ENCODE results near the gene MGRN1.
"Not testable (repeated sequence)": the region's sequence is repeated elsewhere in the genome, so short reads cannot be mapped to it uniquely, and the experiment has no call there.

The MGRN1 gene

DNA sequence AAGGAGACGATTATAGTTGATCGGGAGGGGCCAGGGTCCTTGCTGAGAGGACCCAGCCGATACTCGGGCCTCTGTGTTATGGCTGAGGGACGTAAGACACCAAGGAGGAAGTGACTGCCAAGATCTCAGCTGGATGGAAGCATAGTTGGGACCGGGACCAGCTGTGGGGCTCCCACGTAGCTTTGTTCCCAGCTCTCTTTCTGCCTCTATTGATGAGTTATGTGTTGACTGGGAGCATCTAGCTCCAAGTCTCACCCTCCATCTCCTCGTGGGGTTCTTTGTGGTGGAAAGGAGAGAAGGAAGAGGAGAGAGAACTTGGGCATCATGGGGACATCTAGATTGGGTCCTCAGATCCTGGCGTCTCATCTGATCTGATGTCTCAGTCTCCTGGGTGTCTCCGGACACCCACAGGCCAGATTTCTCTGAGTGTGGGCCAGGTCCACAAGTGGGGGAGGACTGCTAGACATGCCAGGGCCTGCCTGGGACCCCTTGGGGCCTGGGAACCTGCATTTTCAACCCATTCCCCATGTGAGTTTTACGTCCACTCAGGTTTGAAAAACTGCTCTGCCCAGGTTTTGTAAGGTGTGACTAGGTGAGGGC lies 1.0 kb downstream of the MGRN1 start:
- DNase-seq: no peak

DNA sequence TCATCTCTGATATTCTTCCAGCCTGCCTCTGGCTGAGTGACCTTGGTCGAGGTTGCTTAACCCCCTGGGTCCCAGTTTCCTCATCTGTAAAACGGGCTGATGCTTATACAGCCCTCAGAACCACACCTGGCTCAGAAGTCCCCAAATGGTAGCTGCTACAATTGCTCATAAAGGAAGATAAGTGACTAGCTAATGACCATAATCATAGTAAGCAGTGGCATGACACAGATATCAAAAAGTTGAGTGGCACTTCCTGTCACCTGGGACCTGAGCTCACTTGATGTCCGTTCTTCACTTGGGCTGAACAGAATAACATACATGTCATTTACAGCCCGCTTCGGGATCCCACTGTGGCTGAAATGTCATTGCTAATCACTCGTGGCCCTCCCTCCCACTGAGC lies 1.8 kb downstream of the MGRN1 start:
- DNase-seq: no peak

DNA sequence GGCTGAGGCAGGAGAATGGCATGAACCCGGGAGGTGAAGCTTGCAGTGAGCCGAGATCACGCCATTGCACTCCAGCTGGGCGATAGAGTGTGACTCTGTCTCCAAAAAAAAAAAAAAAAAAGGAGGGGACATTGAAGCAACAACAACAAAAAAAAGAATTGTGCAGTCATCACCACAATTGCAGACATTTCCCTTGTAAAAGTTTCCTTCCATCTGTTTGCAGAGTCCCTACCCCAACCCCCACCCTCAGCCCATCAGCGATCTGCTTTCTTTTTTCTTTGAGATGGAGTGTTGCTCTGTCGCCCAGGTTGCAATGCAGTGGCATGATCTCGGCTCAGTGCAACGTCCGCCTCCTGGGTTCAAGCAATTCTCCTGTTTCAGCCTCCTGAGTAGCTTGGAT lies 3.7 kb downstream of the MGRN1 start:
- no peak for DNase-seq

DNA sequence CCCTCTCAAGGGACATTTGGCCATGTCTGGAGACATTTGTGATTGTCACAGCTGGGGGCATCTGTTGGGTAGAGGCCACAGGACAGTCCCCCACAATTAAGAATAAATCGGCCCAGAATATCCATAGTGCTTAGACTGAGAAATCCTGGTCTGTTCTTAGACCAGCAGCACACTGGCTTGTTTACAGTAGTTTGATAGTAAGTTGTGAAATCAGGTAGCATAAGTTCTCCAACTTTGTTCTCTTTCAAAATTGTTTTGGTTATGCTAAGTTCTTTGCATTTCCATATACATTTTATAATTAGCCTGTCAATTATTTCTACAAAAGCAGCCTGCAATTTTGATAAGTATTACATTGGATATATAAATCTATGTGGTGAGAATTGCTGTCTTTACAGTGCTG lies 6.8 kb downstream of the MGRN1 start:
- no peak for DNase-seq

DNA sequence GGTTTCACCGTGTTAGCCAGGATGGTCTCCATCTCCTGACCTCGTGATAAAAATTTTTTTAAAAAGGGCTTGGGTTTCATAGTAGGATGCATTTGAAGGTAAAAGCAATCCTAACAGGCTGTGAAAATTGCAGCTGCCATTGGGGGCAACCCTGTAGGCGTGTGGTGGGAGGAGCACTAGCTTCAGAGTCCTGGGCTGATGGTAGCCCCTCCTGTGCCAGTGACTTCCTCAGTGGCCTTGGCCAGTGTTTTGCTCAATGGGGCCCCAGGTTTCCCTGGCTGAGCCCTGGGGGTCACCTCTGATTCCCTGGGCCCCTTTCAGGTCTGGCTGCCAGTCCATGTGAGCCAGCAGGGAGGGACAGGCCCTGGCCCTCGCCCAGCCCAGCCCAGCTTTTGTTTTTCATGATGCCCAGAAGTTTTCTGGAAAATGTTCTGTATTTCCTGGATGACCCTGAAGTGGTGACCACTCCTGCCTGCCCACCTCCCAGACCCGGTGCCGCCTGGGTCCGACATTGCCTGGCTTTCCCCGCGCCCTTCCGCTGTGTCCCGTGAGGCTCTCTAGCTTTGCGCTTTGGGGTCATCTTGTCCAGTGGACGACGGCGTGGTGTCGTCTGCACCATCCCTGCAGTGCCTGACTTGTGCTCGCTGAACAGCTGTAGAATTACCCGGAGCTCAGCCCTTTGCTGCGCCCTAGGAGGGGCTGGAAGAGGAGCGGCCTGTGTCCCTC lies 9.4 kb downstream of the MGRN1 start:
- no peak for DNase-seq

DNA sequence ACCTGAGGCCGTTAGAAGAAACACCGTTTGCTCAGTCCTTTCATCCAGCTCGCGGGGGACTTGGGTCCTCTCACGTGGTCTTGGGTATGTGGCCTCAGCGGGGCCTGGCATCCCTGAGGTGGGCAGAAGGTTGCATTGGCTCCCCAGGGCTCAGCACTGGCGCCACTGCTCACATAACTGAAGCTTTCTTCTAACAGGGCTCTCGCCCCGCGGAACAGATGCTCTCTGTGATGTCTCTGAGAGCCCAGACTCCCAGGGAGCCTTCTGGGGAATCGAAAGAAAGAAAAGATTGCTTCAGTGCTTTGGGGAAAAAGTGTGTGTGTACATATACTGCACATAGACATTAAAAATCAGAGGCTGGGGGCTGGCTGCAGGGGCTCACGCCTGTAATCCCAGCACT lies 10.1 kb downstream of the MGRN1 start:
- no peak for DNase-seq

DNA sequence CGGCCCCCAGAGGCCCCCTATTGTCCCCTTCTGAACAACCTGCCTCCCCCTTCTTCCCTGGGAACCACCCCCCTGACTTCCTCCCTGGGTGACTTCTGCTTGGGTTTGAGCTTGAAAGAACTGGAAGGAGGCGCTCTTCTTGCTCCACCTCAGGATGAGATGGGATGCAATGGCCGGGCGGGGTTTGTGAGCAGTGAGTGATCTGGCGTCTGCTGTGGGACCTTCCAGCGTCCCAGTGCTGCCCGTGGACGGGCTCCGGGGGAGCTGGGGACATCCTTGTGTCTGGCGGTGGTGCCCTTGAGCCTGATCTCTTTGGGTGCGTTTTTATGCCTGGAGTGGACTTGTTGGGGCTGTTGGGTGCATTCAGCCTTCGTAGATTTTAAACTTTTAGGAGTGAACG lies 11.6 kb downstream of the MGRN1 start:
- DNase-seq: no peak

DNA sequence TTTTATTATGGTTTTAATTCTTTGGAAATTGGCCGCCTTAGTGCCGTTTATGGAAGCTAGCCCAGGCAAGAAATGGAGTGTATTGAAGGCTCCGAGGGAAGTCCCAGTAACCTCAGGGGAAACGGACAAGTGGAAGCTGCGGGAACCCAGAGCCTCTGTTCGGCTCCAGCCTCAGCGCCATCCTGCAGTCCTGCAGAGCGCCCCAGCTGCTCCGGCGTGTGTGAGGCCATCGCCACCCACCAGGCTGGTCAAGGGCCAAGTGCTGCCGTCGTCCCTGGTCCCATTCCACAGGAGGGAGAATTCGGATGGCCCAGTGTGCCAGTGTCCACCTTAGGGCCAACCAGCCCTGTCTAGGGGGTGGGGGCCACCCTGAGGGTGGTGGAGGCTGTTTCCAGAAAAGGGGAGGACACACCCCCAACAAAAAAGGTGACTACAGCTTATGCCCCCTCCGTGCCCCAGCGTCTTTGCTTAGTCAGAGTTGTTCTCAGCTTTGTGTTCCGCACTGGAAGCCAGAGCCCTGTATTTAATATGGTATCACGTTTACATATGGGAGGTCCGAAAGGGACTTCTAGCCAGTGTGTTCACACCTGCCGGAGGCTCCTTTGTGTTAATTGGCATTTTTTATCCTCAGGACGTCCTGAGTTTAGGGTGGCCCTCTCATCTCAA lies 13.0 kb downstream of the MGRN1 start:
- DNase-seq: no peak

DNA sequence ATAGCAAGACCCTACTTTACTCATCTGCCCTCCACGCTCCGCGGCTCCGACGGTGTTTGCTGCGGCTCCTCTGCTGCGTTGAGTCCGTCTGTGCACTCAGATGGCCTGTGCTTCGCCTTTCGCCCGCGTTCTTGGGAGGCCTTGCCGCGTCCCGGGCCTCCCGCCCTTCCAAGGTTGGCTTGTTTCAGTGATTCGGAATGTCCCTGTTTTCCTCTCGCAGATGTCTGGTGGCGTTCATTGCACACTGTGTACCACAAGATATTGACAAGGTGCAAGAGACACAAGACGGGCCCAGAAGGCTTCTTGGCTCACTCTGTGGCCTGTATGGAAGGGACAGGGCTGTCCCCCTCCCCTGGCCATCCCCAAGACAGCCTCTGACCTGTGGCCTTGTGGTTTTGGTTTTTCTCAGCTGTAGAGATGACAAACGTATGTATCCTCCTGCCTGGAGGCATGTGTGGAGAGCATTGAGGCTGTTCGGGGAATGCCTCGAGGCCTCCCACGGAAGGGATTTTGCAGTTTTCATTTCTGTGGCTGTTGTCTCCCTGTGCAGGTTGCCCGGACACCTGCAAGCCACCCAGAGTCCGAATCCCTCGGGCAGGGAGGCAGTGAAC lies 15.4 kb downstream of the MGRN1 start:
- DNase-seq: no peak

DNA sequence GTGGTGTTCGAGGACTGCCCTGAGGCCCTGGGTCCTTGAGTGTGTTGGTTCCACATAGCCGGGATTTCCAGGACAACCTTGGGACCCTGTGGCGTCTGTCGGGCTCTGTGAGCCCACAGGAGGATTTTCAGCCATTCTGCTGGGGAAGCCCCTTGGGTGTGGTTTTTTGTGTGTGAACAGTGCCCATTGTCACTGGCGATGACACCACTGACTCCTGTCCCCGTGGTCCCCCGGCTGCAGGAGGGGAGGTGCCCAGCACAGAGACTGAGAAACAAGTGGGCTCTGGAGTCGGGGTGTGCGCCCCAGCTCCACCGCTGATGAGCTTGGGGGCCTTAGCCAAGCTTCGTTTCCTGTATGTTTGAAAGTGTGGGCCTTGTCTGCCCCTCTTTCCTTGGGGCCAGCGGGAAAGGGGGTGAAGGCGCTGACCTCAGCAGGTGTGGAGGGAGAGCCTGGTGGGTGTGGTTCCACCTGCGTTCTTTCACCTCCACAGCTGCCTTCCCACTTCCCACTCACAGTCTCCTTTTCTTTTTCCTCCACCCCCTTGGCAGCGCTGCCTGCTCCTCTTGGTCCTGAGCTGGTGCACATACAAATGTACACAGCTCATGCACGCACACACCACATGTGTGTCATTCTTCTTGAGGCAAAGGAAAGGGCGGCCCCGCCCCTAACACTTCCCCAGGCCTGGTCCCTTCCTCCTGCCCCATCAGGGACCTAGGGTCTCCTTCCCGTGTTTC lies 16.1 kb downstream of the MGRN1 start:
- no peak for DNase-seq

DNA sequence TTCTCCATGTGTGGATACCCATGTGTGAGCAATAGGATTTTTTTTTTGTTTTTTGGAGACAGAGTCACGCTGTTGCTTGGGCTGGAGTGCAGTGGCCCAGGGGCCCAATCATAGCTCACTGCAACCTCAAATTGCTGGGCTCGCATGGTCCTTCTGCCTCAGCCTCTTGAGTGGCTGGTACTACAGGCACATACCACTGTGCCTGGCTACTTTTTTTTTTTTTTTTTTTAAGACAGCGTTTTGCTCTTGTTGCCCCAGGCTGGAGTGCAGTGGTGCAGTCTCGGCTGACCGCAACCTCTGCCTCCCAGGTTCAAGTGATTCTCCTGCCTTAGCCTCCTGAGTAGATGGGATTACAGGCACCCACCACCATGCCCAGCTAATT lies 16.7 kb downstream of the MGRN1 start:
- no peak for DNase-seq

DNA sequence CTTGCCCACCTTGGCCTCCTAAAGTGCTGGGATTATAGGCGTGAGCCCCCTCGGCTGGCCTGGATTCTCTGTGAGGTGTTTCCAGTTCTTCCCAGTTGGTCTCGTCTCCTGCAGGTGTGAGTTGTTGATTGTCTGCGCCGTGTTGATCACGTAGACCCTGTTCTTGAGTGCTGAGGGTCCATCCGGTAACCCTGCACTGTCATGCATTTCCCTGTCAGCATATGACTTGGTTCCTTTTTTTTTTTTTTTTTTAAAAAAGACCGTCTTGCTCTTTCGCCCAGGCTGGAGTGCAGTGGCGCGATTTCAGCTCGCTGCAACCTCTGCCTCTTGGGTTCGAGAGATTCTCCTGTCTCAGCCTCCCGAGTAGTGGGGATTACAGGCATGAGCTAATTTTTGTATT lies 17.3 kb downstream of the MGRN1 start:
- no peak for DNase-seq

DNA sequence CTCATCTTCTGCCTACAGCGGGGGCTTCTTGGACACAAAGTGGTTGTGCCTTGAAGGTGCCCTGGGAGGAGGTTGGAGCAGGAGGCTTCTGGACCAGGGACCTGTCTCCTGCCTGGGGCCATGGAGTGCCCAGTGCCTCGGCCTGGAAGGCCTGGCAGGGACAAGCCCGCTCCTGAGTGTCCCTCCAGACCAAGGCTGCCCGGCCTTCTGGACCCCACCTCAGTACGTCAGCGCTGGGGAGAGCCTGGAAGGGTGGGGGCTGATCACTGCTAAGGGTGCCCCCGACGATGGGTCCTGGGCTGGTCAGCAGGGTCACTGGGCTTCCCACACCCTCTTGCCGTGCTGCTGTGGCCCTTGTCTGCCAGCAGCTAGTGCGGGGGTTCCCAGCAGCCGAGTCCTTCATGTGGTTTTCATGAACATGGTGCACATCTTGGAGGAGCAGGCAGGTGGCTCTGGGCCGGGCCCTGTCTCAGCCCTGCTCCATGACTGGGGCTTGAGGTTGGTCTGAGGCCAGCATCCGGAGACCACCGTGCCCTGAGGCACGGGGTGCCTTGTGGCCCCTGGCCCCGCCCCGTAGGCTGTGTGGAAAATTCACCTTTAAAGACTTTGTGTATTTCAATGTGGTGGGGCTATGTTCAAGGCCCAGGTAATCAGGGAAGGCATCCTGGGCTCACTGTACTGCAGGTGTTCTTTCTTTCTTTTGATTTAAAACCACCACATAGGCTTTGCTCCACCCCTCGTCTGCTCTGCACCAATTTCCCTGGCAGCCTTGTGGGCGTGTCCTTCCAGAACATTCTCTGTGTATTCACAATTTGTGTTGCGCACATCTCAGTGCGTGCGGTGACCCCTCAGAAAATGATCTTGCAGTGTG lies 22.4 kb downstream of the MGRN1 start:
- DNase-seq: no peak

DNA sequence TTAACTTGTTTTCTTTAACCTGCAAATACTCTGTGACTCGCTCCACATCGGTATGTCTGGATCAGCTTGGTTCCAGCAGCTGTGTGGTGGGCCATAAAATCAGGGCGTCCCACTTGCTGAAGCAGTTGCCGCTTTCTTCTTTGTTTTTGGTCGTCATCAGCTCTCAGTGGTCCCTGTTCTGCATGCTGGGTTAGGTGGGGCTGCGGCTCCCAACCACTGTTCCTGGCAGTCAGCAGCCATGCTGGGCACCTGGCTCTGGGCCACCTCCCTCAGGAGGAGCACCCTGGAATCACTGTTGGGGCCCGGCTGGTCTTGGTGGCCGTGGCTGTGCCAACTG lies 23.0 kb downstream of the MGRN1 start:
- DNase-seq: no peak

DNA sequence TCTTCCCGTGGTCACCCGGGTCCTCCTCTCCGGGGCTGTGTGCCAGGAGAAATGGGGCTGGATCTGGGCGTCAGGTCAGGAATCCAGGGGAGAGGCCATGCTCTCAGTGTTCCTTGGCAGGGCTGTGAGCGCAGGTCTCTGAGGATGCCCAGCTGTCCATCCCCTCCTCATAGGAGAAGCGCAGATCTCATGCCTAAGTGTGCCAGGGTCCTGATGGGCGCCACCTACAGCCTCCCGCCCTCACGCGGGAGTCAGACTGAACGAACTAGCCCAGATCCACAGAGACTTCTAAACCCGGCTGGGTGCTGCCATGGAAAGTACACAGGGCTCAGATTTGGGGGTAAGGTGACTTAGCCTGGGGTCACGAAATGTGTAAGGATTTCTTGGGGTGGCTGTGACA lies 24.3 kb downstream of the MGRN1 start:
- DNase-seq: no peak

DNA sequence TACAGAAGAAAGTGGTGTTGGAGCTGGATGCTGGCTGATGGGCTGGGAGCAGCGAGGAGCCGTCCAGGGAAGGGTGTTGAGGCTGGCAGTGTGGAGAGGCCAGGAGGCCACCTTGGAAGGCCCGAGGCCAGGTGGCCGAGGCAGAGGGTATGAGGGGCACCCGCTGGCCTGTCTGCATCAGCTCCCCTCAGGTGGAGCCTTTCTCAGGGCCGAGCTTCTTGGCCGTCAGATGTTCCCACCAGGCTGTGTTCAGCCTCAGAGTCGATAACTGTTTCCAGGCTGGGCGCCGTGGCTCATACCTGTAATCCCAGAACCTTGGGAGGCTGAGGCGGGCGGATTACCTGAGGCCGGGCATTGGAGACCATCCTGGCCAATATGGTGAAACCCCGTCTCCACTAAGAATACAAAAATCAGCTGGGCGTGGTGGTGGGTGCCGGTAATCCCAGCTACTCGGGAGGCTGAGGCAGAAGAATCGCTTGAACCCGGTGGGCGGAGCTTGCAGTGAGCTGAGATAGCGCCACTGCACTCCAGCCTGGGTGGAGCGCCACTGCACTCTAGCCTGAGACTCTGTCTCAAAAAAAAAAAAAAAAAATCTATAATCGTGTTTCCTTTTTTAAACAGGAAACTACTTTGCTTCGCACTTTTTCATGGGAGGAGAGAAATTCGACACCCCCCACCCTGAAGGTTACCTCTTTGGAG lies 25.3 kb downstream of the MGRN1 start:
- no peak for DNase-seq

DNA sequence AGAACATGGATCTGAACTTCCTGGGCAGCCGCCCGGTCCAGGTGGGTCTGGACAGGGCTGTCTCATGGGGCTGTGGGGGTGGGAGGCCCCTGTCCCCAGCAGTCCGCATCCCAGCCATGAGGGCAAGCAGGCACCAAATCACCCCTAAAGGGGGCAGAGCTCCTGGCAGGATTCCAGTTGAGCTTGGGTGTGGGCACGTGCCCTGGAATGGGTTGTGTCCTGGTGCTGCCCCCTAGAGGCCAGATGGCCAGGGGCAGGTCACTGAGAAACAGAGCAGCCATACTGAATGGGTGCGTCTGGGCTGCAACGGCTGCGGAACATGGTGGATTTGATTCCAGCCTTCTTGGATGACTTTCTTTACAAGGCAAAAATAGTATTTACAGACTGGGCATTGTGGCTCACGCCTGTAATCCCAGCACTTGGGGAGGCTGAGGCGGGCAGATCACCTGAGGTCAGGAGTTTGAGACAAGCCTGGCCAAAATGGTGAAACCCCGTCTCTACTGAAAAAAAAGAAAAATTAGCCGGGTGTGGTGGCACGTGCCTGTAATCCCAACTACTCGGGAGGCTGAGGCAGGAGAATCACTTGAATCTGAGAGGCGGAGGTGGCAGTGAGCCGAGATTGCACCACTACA lies 25.9 kb downstream of the MGRN1 start:
- DNase-seq: not testable (repeated sequence)

DNA sequence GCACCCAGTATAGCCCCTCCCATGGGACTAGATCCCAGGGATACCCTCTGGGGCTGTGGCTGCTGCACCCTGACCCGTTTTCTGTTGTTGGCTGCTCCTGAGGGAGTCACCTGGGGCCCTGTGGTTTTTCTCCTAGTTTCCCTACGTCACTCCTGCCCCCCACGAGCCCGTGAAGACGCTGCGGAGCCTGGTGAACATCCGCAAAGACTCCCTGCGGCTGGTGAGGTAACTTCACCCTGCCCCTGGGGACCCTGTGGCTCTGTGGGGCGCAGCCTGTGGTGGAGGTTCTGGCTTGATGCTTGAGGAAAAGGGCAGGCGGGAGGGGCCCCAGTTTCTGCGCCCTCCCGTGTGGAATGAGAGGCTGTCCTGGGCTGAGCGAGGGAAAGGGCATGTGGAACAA lies 27.2 kb downstream of the MGRN1 start:
- no peak for DNase-seq

DNA sequence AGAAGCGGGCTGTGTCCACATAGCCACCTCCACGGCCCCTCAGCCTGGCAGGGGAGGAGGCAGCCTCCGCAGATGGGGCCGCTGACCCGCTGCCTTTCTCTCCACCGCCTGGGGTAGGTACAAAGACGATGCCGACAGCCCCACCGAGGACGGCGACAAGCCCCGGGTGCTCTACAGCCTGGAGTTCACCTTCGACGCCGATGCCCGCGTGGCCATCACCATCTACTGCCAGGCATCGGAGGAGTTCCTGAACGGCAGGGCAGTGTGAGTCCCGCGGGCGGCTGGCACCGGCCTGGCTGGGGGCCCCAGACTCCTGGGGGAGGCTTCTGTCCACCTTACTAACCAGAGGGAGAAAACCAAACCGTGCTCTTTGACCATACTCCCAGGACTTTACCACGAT lies 27.9 kb downstream of the MGRN1 start:
- DNase-seq: no peak

DNA sequence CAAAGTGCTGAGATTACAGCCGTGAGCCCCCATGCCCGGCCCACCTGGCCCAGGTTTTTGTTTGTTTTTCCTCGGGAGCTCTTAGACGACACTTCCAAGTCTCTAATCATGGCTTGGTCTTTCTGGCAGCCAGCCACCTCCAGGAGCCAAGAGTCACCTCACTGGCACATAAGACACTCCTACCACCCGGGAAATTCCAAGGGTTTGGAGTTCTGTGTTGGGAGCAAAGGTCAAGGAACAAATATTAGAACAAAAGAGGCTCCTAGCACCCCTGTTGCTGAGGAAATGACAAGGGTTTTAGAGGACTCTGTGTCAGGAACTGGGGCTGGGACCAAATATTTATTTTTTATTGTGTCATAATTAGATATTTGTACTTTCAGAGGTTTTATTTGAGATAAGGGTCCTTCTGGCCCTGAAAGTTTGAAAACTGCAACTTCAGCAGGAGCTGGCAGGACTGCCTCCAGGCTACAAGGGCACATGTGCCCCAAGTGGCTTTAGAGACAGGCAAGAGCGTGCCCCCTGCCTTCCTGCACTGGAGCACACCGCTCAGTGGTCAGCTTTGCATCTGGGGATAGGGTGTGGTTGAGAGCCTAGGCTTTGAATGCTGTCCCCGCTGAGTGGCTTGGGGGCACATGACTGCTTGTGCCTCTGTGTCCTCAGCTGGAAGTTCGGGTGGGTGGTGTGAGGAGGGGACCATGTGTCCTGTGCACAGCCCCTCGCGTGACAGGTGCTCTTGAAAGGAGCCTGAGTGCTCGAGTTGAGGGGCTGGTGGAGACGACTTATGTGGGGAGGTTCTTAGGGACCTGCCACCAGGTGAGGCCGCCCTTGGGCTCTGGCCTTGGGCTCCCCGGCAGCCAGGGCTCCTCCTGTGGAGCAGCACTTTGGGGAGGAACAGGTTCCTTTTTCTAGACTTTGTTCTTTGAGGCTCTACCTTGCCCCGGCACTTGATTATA lies 29.7 kb downstream of the MGRN1 start:
- no peak for DNase-seq
